Stimulated activated CD8-positive, alpha-beta memory T cell treated with anti-CD3 and anti-CD28 coated beads, Interleukin-2, amount 100 ng/mL, for 48 hours (primary cell): ENCODE results near the gene TYW1B.
"Not testable (repeated sequence)": the region's sequence is repeated elsewhere in the genome, so short reads cannot be mapped to it uniquely, and the experiment has no call there.

Experiments
- DNase-seq, 2 donors: peaks; one replicate each; pipeline ENCODE4 v3.0.0-alpha.2; 2020; ENCODE audit warnings: low read depth in 2 of 2

Gene TYW1B

DNA sequence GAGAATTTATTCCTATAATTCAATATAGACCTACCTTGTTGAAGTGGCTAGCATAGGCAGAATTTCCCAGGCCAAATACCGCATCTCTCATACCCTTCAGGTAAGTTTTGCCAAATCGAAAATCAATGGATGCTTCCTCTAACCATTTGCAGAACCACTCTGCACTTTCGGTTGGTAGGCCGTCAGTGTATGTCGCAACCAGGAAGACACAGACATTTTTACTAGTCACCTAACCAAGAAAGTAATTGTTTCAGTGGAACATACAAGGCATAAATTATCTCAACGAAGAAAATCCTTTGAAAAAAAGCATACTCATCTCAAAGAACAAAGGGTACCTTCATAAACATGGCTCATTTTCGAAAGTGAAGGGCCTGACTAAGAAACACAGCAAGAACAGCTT is 17.6 kb downstream of the TYW1B start:
- not testable (repeated sequence) for DNase-seq

DNA sequence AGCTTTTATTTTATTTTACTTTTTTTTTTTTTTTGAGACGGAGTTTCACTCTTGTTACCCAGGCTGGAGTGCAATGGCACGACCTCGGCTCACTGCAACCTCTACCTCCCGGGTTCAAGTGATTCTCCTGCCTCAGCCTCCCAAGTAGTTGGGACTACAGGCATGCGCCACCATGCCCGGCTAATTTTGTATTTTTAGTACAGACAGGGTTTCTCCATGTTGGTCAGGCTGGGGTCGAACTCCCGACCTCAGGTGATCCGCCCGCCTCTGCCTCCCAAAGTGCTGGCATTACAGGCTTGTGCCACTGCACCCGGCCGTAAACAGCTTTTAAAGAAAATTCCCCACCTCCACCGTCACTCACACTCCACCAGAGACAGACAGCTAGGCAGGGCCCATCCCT is 19.5 kb downstream of the TYW1B start:
- DNase-seq: not testable (repeated sequence)

GRCh38 chr7:72806851-72807250 is 21.1 kb downstream of the TYW1B start:
- not testable (repeated sequence) for DNase-seq

- DNase-seq: no peak
Observed at GRCh38 chr7:72805526-72806494, 22.2 kb downstream of the TYW1B start.

DNA sequence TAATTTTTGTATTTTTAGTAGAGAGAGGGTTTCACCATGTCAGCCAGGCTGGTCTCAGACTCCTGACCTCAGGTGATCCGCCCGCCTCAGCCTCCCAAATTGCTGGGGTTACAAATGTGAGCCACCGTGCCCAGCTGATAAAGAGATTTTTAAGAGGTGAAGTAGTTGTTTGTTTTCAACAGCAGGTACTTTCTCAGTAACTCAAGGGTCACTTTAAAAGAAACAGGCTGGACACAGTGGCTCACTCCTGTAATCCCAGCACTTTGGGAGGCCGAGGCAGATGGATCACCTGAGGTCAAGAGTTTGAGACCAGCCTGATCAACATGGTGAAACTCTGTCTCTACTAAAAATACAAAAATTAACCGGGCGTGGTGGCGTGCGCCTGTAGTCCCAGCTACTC is 24.2 kb downstream of the TYW1B start:
- DNase-seq: not testable (repeated sequence)

DNA sequence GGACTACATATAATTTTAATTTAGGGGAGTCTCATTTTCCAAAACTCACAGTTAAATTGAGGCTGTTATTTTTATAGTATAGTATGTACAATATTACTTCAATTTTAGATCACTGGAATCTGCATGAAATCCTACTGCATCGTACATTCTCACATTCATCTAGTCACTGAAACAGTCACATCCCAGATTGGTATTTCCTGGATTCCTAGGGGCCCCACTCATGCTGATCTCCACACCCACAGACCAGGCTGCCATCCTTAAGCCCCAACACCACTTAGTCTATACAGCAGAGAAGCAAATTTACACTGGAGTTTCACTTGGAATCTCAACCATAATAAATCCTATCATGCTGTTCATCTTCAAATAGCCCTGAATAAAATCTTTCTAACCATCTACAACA is 26.4 kb downstream of the TYW1B start:
- DNase-seq: not testable (repeated sequence)

GRCh38 chr7:72795401-72795800 is 32.6 kb downstream of the TYW1B start:
- DNase-seq: not testable (repeated sequence)

DNA sequence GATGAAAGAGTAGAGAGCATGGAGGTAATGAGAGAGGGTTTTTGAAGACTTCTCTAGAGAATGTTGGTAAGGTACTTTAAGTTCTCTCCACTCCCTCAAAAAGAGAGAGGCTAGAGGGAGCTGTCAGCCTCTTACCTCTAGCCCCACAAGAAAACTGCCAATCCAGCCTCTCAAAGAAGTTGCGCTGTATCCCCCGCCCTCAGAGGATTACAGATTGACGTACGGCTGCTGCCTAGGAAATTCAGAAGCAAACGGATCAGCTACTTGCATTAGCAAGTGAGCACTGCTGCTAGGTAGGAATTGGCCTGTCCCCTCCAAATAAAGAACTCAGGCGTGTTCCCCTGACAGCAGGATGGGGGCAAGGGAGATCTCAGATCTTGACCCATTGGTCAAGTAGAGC is 34.2 kb downstream of the TYW1B start:
- DNase-seq: no peak

- DNase-seq: not testable (repeated sequence)
Observed at GRCh38 chr7:72790698-72791060, 37.3 kb downstream of the TYW1B start.

DNA sequence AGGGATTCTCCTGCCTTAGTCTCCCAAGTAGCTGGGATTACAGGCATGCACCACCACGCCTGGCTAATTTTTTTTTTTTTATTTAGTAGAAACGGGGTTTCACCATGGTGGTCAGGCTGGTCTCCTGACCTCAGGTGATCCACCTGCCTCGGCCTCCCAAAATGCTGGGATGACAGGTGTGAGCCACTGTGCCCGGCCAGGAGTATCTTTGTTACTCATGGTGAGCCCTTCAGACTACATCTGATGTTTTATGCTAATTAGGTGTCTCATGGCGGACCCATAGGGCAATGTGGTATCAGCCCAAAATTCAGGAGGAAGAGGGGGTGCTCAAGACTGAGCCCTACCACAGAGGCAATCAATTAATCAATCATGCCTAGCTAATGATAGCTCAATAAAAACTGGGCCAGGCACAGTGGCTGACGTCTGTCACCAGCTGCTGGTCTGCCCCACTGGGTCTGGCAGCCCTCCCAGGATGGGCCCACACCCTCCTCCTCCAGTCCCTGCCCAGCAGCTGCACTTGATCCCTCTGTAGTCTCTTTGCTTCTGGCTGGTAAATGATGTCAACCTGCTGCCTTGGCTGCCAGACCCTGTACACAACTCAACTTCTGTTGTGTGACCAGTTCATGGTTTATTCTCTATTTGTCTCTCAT is 37.8 kb downstream of the TYW1B start:
- not testable (repeated sequence) for DNase-seq

- no peak for DNase-seq
Observed at GRCh38 chr7:72785166-72785955, 42.6 kb downstream of the TYW1B start.

- DNase-seq: not testable (repeated sequence)
Observed at GRCh38 chr7:72783601-72784370, 44.2 kb downstream of the TYW1B start.

GRCh38 chr7:72781631-72782030 is 46.4 kb downstream of the TYW1B start:
- DNase-seq: no peak

GRCh38 chr7:72781161-72781560 is 46.8 kb downstream of the TYW1B start:
- DNase-seq: no peak

GRCh38 chr7:72780289-72780894 is 47.6 kb downstream of the TYW1B start:
- not testable (repeated sequence) for DNase-seq

DNA sequence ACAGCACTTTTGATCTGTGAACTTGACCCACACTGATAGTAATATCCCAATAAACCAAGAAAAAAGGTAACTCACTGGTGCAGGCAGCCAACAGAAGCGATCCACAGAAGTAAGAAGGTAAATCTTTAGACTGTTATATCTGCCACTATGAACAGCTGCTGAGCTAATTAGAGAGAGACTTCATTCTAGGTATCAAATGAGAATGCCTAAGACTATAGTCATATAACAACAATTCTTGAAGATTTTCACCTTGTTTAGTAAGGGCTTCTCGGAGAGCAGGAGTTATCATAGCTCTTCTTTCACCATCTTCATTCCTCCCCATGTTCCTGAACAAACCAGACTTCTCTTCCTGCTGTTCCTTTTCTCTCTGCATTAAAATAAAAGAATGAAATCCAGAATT is 50.8 kb downstream of the TYW1B start:
- not testable (repeated sequence) for DNase-seq

DNA sequence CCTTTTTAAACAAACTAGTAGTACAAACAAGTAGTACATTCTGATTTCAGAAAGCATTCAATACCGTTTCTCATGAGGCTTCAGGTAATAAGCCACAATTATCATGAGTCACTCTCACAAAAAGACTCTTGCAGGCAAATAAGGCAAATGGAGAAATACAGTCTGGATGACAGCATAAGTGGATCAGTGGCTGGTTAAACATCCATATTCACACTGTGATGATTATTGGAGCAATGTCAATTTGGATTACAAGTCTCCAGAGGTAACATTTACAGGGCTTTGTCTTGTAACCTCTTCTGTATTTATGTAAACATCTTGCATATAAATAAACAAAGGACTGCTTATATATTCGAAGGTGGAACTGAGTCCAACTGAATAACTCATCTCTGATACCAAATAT is 55.4 kb downstream of the TYW1B start:
- not testable (repeated sequence) for DNase-seq

DNA sequence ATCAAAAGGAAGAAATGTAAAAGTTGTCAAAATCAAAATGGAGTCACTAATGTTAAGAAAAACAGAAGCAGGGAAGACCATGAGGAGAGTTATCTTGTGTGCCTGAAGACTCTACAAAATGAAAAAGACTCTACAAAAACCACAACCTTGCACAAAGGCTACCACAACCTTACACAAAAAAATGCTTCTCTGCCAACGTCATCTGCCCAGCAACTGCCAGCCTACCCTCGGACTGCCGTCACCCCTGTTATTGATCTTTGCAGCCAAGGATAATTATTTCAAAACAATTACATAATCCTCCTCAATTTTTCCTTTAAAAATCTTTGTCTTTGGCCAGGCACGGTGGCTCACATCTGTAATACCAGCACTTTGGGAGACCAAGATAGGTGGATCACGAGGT is 61.0 kb downstream of the TYW1B start:
- not testable (repeated sequence) for DNase-seq

DNA sequence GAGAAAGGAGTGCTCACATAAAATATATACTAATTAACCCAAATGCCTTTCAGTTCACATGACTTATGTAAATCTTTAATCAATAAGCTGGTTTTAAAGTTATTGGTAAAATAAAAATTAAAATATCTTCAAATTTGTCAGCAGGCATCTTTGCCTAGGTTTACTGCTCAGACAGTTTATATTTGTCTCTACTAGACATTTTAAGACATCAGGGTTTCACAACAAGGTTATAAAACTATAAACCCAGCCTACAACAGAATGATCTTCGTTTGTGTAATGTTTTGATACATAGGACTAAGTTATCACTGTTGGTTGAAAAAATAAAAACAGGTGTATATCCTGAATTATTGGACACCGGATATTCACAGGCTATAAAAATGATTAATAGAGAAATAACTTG is 67.4 kb downstream of the TYW1B start:
- no peak for DNase-seq

- no peak for DNase-seq
Observed at GRCh38 chr7:72754312-72754711, 73.7 kb downstream of the TYW1B start.

GRCh38 chr7:72753781-72754180 is 74.2 kb downstream of the TYW1B start:
- DNase-seq: no peak
